ENCODE results near the gene SNED1. TPM values are rescaled to one million over a fixed set of nuclear protein-coding genes. Genes with fewer than 3 reads are reported as not detected.
"Not testable (repeated sequence)": the region's sequence is repeated elsewhere in the genome, so short reads cannot be mapped to it uniquely, and the experiment has no call there.

The SNED1 gene
- total and polyA plus RNA-seq, 2 experiments from 2014 or later, result 1.5 to 2.8 TPM

DNA sequence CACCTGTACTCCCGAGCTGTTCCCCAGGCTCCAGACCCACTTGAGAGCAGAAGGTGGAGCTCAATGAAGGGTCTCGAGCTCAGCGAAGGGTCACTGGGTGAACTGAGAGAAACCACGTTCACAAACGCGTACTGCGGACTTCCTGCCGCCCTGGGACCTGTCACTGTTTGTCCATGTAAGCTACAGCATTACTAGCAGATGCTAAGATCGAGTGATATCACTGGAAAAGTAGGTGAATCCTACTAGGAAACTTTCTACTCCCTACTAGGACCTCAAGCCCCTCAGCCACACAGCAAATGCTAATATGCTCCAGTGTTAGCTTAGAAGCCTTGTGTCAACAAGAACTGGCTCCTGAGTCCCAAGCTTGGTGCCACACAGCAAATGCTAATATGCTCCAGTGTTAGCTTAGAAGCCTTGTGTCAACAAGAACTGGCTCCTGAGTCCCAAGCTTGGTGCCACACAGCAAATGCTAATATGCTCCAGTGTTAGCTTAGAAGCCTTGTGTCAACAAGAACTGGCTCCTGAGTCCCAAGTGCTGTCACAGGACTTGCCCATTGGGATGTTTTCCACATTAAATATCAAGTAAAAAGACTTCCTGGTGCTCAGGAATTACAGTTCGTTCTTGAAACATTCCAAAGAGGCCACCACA lies 94.8 kb downstream of the SNED1 start:
- not testable (repeated sequence) for DNase-seq (ENCODE audit: low spot score); H3K9me2 ChIP-seq (ENCODE audit: insufficient read depth); H3K4me2 ChIP-seq; H3K9me3 Mint-ChIP-seq; H3K4me3 Mint-ChIP-seq; H3K27ac Mint-ChIP-seq; H3F3A ChIP-seq (replicated peaks; ENCODE audit: low read depth); H3K4me3 ChIP-seq; ATAC-seq; H3K27me3 ChIP-seq (ENCODE audit: insufficient read depth); H2AFZ ChIP-seq; H3K27me3 Mint-ChIP-seq (ENCODE audit: insufficient read depth, low read depth, poor library complexity)
- Histone ChIP-seq H3K27ac (ENCODE audit: low read depth) (peak overlapping the region; percentile 69; the same call in 1 of the 2 replicates), H3K4me1 (ENCODE audit: insufficient read depth) (peaks cover 11% of the 10 kb centered on the region; the same call in 1 of the 2 replicates), H4K20me1 (replicated peaks; ENCODE audit: insufficient read depth) (peaks cover 24% of the 10 kb centered on the region), H3K79me2 (replicated peaks; ENCODE audit: insufficient read depth) (peaks cover 22% of the 10 kb centered on the region), H3K36me3 (ENCODE audit: insufficient read depth) (peaks cover 27% of the 10 kb centered on the region)
- peaks cover 13% of the 10 kb centered on the region for H3K4me1 Mint-ChIP-seq
- peaks cover 57% of the 10 kb centered on the region for H3K36me3 Mint-ChIP-seq (ENCODE audit: low read depth)

DNA sequence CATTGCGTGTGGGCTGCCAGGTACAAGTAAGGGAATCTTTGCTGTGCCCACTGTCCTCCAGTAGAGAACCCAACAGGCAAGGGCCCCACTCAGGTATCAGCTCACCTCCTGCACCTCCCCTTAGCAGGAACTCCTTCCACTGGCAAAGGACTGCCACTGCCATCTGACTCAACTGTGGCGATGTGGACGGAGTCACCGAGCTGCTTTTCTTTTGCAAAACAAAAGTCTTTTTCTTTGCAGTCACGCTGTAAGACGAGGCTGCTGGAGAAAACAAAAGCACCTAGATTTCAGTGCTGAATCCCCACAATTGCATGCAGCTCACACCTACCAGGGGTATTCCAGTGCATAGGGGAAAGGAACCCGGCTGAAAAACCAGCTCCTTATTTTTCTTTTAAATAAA lies 95.8 kb downstream of the SNED1 start:
- no peak overlapping the region for H3K4me3 Mint-ChIP-seq
- peak; percentile 50 for DNase-seq (ENCODE audit: low spot score)
- ATAC-seq, result peak; percentile 86
- H3K36me3 ChIP-seq (ENCODE audit: insufficient read depth), result peaks cover 24% of the 10 kb centered on the region
- H3F3A ChIP-seq (replicated peaks; ENCODE audit: low read depth), result no peaks in the 10 kb centered on the region
- peak overlapping the region; percentile 69 for H3K27ac ChIP-seq (ENCODE audit: low read depth)
- TF ChIP-seq, protein P1, sequence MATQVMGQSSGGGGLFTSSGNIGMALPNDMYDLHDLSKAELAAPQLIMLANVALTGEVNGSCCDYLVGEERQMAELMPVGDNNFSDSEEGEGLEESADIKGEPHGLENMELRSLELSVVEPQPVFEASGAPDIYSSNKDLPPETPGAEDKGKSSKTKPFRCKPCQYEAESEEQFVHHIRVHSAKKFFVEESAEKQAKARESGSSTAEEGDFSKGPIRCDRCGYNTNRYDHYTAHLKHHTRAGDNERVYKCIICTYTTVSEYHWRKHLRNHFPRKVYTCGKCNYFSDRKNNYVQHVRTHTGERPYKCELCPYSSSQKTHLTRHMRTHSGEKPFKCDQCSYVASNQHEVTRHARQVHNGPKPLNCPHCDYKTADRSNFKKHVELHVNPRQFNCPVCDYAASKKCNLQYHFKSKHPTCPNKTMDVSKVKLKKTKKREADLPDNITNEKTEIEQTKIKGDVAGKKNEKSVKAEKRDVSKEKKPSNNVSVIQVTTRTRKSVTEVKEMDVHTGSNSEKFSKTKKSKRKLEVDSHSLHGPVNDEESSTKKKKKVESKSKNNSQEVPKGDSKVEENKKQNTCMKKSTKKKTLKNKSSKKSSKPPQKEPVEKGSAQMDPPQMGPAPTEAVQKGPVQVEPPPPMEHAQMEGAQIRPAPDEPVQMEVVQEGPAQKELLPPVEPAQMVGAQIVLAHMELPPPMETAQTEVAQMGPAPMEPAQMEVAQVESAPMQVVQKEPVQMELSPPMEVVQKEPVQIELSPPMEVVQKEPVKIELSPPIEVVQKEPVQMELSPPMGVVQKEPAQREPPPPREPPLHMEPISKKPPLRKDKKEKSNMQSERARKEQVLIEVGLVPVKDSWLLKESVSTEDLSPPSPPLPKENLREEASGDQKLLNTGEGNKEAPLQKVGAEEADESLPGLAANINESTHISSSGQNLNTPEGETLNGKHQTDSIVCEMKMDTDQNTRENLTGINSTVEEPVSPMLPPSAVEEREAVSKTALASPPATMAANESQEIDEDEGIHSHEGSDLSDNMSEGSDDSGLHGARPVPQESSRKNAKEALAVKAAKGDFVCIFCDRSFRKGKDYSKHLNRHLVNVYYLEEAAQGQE (IDR thresholded peaks at IDR 0.05; ENCODE audit: unreplicated experiment), result no peak
- no peak for TF ChIP-seq CREB1 (CRISPR knock-in tag; IDR thresholded peaks at IDR 0.05; ENCODE audit: low read depth)
- no peak for TF ChIP-seq EZH2phosphoT487 (IDR thresholded peaks at IDR 0.05; ENCODE audit: unreplicated experiment)
- TF ChIP-seq STAT1 (IDR thresholded peaks at IDR 0.05; ENCODE audit: unreplicated experiment), result no peak
- no peak for TF ChIP-seq ZNF114 (CRISPR knock-in tag; IDR thresholded peaks at IDR 0.05)
- TF ChIP-seq, protein P2, sequence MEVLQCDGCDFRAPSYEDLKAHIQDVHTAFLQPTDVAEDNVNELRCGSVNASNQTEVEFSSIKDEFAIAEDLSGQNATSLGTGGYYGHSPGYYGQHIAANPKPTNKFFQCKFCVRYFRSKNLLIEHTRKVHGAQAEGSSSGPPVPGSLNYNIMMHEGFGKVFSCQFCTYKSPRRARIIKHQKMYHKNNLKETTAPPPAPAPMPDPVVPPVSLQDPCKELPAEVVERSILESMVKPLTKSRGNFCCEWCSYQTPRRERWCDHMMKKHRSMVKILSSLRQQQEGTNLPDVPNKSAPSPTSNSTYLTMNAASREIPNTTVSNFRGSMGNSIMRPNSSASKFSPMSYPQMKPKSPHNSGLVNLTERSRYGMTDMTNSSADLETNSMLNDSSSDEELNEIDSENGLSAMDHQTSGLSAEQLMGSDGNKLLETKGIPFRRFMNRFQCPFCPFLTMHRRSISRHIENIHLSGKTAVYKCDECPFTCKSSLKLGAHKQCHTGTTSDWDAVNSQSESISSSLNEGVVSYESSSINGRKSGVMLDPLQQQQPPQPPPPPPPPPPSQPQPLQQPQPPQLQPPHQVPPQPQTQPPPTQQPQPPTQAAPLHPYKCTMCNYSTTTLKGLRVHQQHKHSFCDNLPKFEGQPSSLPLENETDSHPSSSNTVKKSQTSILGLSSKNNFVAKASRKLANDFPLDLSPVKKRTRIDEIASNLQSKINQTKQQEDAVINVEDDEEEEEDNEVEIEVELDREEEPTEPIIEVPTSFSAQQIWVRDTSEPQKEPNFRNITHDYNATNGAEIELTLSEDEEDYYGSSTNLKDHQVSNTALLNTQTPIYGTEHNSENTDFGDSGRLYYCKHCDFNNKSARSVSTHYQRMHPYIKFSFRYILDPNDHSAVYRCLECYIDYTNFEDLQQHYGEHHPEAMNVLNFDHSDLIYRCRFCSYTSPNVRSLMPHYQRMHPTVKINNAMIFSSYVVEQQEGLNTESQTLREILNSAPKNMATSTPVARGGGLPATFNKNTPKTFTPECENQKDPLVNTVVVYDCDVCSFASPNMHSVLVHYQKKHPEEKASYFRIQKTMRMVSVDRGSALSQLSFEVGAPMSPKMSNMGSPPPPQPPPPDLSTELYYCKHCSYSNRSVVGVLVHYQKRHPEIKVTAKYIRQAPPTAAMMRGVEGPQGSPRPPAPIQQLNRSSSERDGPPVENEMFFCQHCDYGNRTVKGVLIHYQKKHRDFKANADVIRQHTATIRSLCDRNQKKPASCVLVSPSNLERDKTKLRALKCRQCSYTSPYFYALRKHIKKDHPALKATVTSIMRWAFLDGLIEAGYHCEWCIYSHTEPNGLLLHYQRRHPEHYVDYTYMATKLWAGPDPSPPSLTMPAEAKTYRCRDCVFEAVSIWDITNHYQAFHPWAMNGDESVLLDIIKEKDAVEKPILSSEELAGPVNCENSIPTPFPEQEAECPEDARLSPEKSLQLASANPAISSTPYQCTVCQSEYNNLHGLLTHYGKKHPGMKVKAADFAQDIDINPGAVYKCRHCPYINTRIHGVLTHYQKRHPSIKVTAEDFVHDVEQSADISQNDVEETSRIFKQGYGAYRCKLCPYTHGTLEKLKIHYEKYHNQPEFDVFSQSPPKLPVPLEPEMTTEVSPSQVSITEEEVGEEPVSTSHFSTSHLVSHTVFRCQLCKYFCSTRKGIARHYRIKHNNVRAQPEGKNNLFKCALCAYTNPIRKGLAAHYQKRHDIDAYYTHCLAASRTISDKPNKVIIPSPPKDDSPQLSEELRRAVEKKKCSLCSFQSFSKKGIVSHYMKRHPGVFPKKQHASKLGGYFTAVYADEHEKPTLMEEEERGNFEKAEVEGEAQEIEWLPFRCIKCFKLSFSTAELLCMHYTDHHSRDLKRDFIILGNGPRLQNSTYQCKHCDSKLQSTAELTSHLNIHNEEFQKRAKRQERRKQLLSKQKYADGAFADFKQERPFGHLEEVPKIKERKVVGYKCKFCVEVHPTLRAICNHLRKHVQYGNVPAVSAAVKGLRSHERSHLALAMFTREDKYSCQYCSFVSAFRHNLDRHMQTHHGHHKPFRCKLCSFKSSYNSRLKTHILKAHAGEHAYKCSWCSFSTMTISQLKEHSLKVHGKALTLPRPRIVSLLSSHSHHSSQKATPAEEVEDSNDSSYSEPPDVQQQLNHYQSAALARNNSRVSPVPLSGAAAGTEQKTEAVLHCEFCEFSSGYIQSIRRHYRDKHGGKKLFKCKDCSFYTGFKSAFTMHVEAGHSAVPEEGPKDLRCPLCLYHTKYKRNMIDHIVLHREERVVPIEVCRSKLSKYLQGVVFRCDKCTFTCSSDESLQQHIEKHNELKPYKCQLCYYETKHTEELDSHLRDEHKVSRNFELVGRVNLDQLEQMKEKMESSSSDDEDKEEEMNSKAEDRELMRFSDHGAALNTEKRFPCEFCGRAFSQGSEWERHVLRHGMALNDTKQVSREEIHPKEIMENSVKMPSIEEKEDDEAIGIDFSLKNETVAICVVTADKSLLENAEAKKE (CRISPR knock-in tag; IDR thresholded peaks at IDR 0.05), result no peak
- no peak for TF ChIP-seq NANOG (IDR thresholded peaks at IDR 0.05; ENCODE audit: borderline replicate concordance)
- TF ChIP-seq, protein P3, sequence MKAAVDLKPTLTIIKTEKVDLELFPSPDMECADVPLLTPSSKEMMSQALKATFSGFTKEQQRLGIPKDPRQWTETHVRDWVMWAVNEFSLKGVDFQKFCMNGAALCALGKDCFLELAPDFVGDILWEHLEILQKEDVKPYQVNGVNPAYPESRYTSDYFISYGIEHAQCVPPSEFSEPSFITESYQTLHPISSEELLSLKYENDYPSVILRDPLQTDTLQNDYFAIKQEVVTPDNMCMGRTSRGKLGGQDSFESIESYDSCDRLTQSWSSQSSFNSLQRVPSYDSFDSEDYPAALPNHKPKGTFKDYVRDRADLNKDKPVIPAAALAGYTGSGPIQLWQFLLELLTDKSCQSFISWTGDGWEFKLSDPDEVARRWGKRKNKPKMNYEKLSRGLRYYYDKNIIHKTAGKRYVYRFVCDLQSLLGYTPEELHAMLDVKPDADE (IDR thresholded peaks at IDR 0.05), result no peak
- H3K27ac Mint-ChIP-seq, result no peak overlapping the region
- peaks cover 31% of the 10 kb centered on the region for H3K79me2 ChIP-seq (replicated peaks; ENCODE audit: insufficient read depth)
- H2AFZ ChIP-seq, result no peak overlapping the region
- H3K27me3 ChIP-seq (ENCODE audit: insufficient read depth), result no peaks in the 10 kb centered on the region
- H3K27me3 Mint-ChIP-seq (ENCODE audit: insufficient read depth, low read depth, poor library complexity), result peaks cover 9% of the 10 kb centered on the region
- no peaks in the 10 kb centered on the region for H3K9me2 ChIP-seq (ENCODE audit: insufficient read depth)
- peaks cover 11% of the 10 kb centered on the region; the same call in 1 of the 2 replicates for H3K4me1 ChIP-seq (ENCODE audit: insufficient read depth)
- H4K20me1 ChIP-seq (replicated peaks; ENCODE audit: insufficient read depth), result peaks cover 29% of the 10 kb centered on the region
- H3K4me2 ChIP-seq, result peak overlapping the region; percentile 35
- H3K4me1 Mint-ChIP-seq, result peaks cover 13% of the 10 kb centered on the region
- no peaks in the 10 kb centered on the region for H3K9me3 Mint-ChIP-seq
- H3K4me3 ChIP-seq, result no peak overlapping the region
- peaks cover 56% of the 10 kb centered on the region for H3K36me3 Mint-ChIP-seq (ENCODE audit: low read depth)

Measured in GM23338 (cell line).